Measurements from ENCODE around the gene DSG4.

- TF ChIP-seq POLR2AphosphoS5 (IDR thresholded peaks at IDR 0.05; ENCODE audit: borderline replicate concordance, low read depth, low read length), result no peak
- no peak for TF ChIP-seq EZH2 (IDR thresholded peaks at IDR 0.05)
Observed at GRCh38 chr18:31445908-31446307, 69.3 kb downstream of the DSG4 start.

Data from SK-N-MC (cell line).